PC-9 (cell line): ENCODE results near the gene AFAP1. TPM values are rescaled to one million over a fixed set of nuclear protein-coding genes. Genes with fewer than 3 reads are reported as not detected.

Experiments used
- BruUV-seq: library from RNA; stranded (reverse); fragments of 400-500 nt; replicated peaks from 2 replicates; lab custom pipeline; 2021; lab: Mats Ljungman, UMichigan
- CTCF ChIA-PET: fragments of 300-600 bp; sonication (Branson Sonifier 250); formaldehyde crosslinking; loops from one replicate; lab custom pipeline; 2022; ENCODE audit warnings: antibody characterized with exemption; lab: Charles Lee
- POLR2A ChIA-PET: fragments of 300-600 bp; sonication (Branson Sonifier 250); formaldehyde crosslinking; loops from one replicate; lab custom pipeline; 2022; ENCODE audit warnings: antibody characterized with exemption; ENCODE audit not compliant: unreplicated experiment; lab: Charles Lee
- DNase-seq, 2 experiments: peaks; one replicate each; pipeline versions ENCODE4 v3.0.0 to v3.0.0-alpha.2; 2015 to 2022; ENCODE audit warnings: mixed read lengths in 1 of 2
- H2AFZ ChIP-seq: fragments of 200-600 bp; sonication (generic); 2 replicates; pipeline ENCODE4 v1.8.1; 2017; ENCODE audit warnings: antibody characterized with exemption
- H3F3A ChIP-seq: fragments of 200-600 bp; sonication (generic); 2 replicates; pipeline ENCODE4 v1.8.1; 2017; ENCODE audit warnings: antibody characterized with exemption, mild to moderate bottlenecking, low read depth; ENCODE audit not compliant: insufficient read depth
- H3K27ac ChIP-seq: fragments of 200-600 bp; sonication (generic); 2 replicates; pipeline ENCODE4 v1.6.1; 2016; ENCODE audit warnings: mixed run types
- H3K27me3 ChIP-seq: fragments of 200-600 bp; sonication (generic); 2 replicates; pipeline ENCODE4 v1.6.1; 2016; ENCODE audit warnings: low read depth, mixed run types; ENCODE audit not compliant: insufficient read depth
- H3K36me3 ChIP-seq: fragments of 200-600 bp; sonication (generic); 2 replicates; pipeline ENCODE4 v1.6.1; 2016; ENCODE audit warnings: low read depth, mixed run types
- H3K4me1 ChIP-seq: fragments of 200-600 bp; sonication (generic); replicated peaks from 2 replicates; pipeline ENCODE4 v1.6.1; 2016; ENCODE audit warnings: mixed run types; ENCODE audit not compliant: insufficient read depth
- H3K4me2 ChIP-seq: fragments of 200-600 bp; sonication (generic); 2 replicates; pipeline ENCODE4 v1.6.1; 2017; ENCODE audit warnings: mixed run types
- H3K4me3 ChIP-seq: fragments of 200-600 bp; sonication (generic); 2 replicates; pipeline ENCODE4 v1.6.1; 2016; ENCODE audit warnings: mixed run types
- H3K79me2 ChIP-seq: fragments of 200-600 bp; sonication (generic); 2 replicates; pipeline ENCODE4 v1.6.1; 2017; ENCODE audit warnings: low read depth, mixed run types
- H3K9me2 ChIP-seq: fragments of 200-600 bp; sonication (generic); 2 replicates; pipeline ENCODE4 v1.8.1; 2017; ENCODE audit warnings: mild to moderate bottlenecking; ENCODE audit not compliant: insufficient read depth
- H3K9me3 ChIP-seq: fragments of 200-600 bp; sonication (generic); 2 replicates; pipeline ENCODE4 v1.8.1; 2016; ENCODE audit warnings: low read depth; ENCODE audit not compliant: insufficient read depth
- H4K20me1 ChIP-seq: fragments of 200-600 bp; sonication (generic); 2 replicates; pipeline ENCODE4 v1.8.1; 2017; ENCODE audit not compliant: insufficient read depth
- CTCF ChIP-seq: fragments of 200-600 bp; sonication (generic); conservative IDR thresholded peaks from 2 replicates; pipeline ENCODE4 v1.6.1; 2017; ENCODE audit warnings: mixed run types, antibody characterized with exemption, mild to moderate bottlenecking, moderate library complexity
- EZH2 ChIP-seq: fragments of 200-600 bp; sonication (generic); IDR thresholded peaks from 2 replicates; pipeline ENCODE4 v1.8.0; 2017; ENCODE audit warnings: antibody characterized with exemption, low read depth
- intact Hi-C: fragments of 100-400 bp; cut with micrococcal nuclease; formaldehyde crosslinking; loops from one replicate; pipeline ENCODE4 v1.10.0; 2022; ENCODE audit not compliant: unreplicated experiment
- total RNA-seq: library from RNA; stranded (reverse); gene quantifications from 2 replicates; pipeline ENCODE4 v1.2.3, GENCODE V29; 2021

The AFAP1 gene
- total RNA-seq, 1 experiment from 2014 or later: 69.6 TPM

DNA sequence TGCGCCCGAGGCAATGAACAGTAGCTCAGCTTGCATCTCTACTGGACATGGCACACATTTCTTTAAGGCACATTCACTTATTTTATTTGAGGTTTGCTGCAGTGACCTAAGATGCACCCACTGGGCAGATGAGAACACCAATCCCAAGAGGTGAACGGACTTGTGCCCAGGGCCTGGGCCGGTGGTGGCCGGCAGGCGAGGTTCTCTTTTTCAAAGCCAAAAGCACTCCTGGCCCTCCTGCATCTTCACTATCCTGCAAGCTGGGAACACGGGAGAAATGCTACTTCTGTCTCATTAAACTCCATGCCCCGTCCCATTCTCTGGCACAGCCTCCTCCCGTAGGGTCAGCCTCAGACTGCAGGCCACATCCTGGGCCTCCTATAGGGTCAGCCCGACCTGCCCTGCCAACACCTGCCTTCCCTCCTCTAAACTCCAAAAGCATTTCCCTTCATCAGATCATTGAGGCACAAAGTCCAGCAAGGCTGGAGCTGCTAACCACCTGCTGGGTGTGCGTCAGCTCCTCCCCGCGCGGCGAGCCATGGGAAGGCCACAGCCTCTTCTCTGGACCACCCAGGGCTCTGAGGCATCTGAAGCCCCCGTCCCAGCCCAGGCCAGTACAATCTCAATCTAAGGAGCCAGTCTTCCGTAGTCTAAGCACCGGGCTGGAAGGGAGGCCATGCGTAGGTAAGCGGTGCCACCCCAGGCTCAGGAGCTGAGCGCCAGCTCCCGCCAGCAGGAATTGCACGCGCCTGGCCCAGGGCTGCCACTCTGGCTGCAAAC lies 166.1 kb downstream of the AFAP1 start:
- Histone ChIP-seq H3K27me3 (no peaks in the 10 kb centered on the region), H4K20me1 (peaks cover 78% of the 10 kb centered on the region), H3K36me3 (peaks cover 33% of the 10 kb centered on the region), H3K4me3 (no peak overlapping the region), H3K4me2 (no peak overlapping the region), H3K9me3 (no peaks in the 10 kb centered on the region), H2AFZ (no peak overlapping the region), H3K9me2 (no peaks in the 10 kb centered on the region), H3K79me2 (peaks cover 10% of the 10 kb centered on the region; the same call in 1 of the 2 replicates), H3K27ac (no peak overlapping the region), H3K4me1 (no peaks in the 10 kb centered on the region), H3F3A (peaks cover 72% of the 10 kb centered on the region)
- CTCF ChIA-PET: no interaction called here
- DNase-seq: no peak
- POLR2A ChIA-PET: no interaction called here
- no TSS peak for BruUV-seq
- TF ChIP-seq CTCF (no peak), EZH2 (no peak)
- intact Hi-C loops: no loop called here

GRCh38 chr4:7772711-7773385 lies 166.8 kb downstream of the AFAP1 start:
- Histone ChIP-seq H3K9me3 (no peaks in the 10 kb centered on the region), H3K4me3 (no peak overlapping the region), H3K4me1 (no peaks in the 10 kb centered on the region), H3K4me2 (no peak overlapping the region), H3K27me3 (no peaks in the 10 kb centered on the region), H3K79me2 (peaks cover 12% of the 10 kb centered on the region; the same call in 1 of the 2 replicates), H2AFZ (no peak overlapping the region), H3K9me2 (no peaks in the 10 kb centered on the region), H3F3A (peaks cover 65% of the 10 kb centered on the region), H3K36me3 (peaks cover 26% of the 10 kb centered on the region), H3K27ac (no peak overlapping the region), H4K20me1 (peaks cover 82% of the 10 kb centered on the region)
- POLR2A ChIA-PET: no interaction called here
- TSS peak; percentile 10 for BruUV-seq
- TF ChIP-seq EZH2: no peak
- TF ChIP-seq CTCF: no peak
- CTCF ChIA-PET: no interaction called here
- DNase-seq: no peak
- intact Hi-C loops: no loop called here

- BruUV-seq: no TSS peak
- TF ChIP-seq CTCF (no peak), EZH2 (no peak)
- DNase-seq: no peak
- peaks cover 20% of the 10 kb centered on the region; the same call in 1 of the 2 replicates for H3K79me2 ChIP-seq
- CTCF ChIA-PET: no interaction called here
- H3F3A ChIP-seq: peaks cover 60% of the 10 kb centered on the region
- H3K4me3 ChIP-seq: no peak overlapping the region
- H3K27ac ChIP-seq: no peak overlapping the region
- H3K9me2 ChIP-seq: no peaks in the 10 kb centered on the region
- peaks cover 85% of the 10 kb centered on the region for H4K20me1 ChIP-seq
- H3K9me3 ChIP-seq: no peaks in the 10 kb centered on the region
- POLR2A ChIA-PET: interaction anchor here (0.8 kb wide), 1 partner anchor 439 kb away, joined by 5 read pairs; no protein-coding TSS in a partner anchor
- peaks cover 17% of the 10 kb centered on the region for H3K36me3 ChIP-seq
- no peaks in the 10 kb centered on the region for H3K4me1 ChIP-seq
- H2AFZ ChIP-seq: no peak overlapping the region
- H3K27me3 ChIP-seq: no peaks in the 10 kb centered on the region
- H3K4me2 ChIP-seq: no peak overlapping the region
- intact Hi-C loops: no loop called here
Measured at GRCh38 chr4:7771541-7772507, 167.8 kb downstream of the AFAP1 start.
